ENCODE results near the gene CACNA1S.

Gene CACNA1S

GRCh38 chr1:201034671-201035070 lies 77.6 kb downstream of the CACNA1S start:
- Histone ChIP-seq H3K27me3 (replicated peaks; ENCODE audit: control insufficient read depth, insufficient read depth, low read length) (no peaks in the 10 kb centered on the region), H3K36me3 (ENCODE audit: control insufficient read depth, insufficient read depth, low read length) (no peaks in the 10 kb centered on the region), H3K4me3 (replicated peaks; ENCODE audit: low read depth, low read length) (no peak overlapping the region)
- no peak for DNase-seq (ENCODE audit: extremely low read depth, insufficient read length)
- TF ChIP-seq, protein P1, sequence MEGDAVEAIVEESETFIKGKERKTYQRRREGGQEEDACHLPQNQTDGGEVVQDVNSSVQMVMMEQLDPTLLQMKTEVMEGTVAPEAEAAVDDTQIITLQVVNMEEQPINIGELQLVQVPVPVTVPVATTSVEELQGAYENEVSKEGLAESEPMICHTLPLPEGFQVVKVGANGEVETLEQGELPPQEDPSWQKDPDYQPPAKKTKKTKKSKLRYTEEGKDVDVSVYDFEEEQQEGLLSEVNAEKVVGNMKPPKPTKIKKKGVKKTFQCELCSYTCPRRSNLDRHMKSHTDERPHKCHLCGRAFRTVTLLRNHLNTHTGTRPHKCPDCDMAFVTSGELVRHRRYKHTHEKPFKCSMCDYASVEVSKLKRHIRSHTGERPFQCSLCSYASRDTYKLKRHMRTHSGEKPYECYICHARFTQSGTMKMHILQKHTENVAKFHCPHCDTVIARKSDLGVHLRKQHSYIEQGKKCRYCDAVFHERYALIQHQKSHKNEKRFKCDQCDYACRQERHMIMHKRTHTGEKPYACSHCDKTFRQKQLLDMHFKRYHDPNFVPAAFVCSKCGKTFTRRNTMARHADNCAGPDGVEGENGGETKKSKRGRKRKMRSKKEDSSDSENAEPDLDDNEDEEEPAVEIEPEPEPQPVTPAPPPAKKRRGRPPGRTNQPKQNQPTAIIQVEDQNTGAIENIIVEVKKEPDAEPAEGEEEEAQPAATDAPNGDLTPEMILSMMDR (IDR thresholded peaks at IDR 0.05; ENCODE audit: insufficient read depth, low read length, poor library complexity, severe bottlenecking), result no peak

DNA sequence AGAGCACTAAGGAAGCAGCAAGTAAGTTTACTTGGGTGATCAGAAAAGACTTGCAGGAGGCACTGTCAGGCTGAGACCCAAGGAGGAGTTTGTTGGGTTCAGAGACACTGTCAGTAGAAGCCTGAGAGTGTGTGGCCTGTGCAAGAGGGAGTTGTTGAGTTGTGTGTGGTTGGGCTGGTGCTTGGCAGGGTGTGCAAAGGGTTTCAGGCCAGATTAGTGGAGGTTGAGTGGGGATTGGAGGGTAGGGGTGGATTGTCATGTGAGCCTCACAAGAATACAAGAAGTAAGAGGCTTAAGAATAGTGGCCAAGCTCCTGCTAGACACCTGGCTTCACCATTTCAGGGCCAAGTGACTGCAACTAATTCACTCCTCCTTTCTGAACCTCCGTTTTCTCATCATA lies 79.8 kb downstream of the CACNA1S start:
- no peaks in the 10 kb centered on the region for H3K27me3 ChIP-seq (replicated peaks; ENCODE audit: control insufficient read depth, insufficient read depth, low read length)
- TF ChIP-seq, protein P1 (IDR thresholded peaks at IDR 0.05; ENCODE audit: insufficient read depth, low read length, poor library complexity, severe bottlenecking), result no peak
- H3K36me3 ChIP-seq (ENCODE audit: control insufficient read depth, insufficient read depth, low read length), result no peaks in the 10 kb centered on the region
- no peak overlapping the region for H3K4me3 ChIP-seq (replicated peaks; ENCODE audit: low read depth, low read length)
- no peak for DNase-seq (ENCODE audit: extremely low read depth, insufficient read length)

DNA sequence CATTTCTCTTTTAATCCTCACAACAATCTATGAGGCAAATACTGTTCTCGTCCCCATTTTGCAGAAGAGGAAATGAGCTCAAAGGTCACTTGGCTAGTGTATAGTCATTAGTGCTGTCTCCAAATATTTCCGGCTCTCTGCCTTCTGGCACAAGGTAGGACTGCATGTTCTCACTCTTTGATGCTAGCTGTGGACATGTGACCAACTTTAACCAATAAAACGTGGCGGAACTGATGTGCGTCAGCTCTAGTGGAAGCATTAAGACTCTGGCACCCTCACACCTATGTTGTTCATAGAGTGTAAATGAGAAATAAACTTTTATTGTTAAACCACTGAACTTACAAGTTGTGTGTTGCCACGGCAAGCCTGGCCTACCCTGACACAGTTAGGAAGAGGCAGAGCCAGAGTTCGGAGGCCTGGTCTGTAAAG lies 83.8 kb downstream of the CACNA1S start:
- TF ChIP-seq, protein P1 (IDR thresholded peaks at IDR 0.05; ENCODE audit: insufficient read depth, low read length, poor library complexity, severe bottlenecking), result no peak
- Histone ChIP-seq H3K36me3 (ENCODE audit: control insufficient read depth, insufficient read depth, low read length) (no peaks in the 10 kb centered on the region), H3K4me3 (replicated peaks; ENCODE audit: low read depth, low read length) (no peak overlapping the region), H3K27me3 (replicated peaks; ENCODE audit: control insufficient read depth, insufficient read depth, low read length) (no peaks in the 10 kb centered on the region)
- DNase-seq (ENCODE audit: extremely low read depth, insufficient read length), result no peak

DNA sequence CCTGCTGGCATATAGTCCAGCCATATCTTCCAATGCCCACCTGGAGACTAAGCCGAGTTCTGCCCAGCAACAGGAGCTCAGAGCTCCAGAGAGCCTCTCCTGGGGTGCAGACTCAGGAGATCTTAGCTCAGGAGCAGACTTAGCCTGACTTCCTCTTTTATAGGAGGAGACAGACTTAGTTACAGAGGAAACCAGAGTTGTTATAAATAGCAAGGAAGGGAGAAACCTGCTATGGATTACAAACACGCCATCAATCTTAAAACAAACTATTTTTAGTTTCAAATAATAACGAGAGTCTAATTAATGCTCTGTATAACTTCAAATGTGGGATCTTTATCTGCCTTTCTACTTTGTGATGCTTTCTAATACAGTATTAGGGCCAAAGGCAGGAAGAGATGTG lies 85.4 kb downstream of the CACNA1S start:
- no peak for DNase-seq (ENCODE audit: extremely low read depth, insufficient read length)
- TF ChIP-seq, protein P1 (IDR thresholded peaks at IDR 0.05; ENCODE audit: insufficient read depth, low read length, poor library complexity, severe bottlenecking), result no peak
- Histone ChIP-seq H3K27me3 (replicated peaks; ENCODE audit: control insufficient read depth, insufficient read depth, low read length) (no peaks in the 10 kb centered on the region), H3K4me3 (replicated peaks; ENCODE audit: low read depth, low read length) (no peak overlapping the region), H3K36me3 (ENCODE audit: control insufficient read depth, insufficient read depth, low read length) (no peaks in the 10 kb centered on the region)

GRCh38 chr1:201026234-201026633 lies 86.0 kb downstream of the CACNA1S start:
- Histone ChIP-seq H3K27me3 (replicated peaks; ENCODE audit: control insufficient read depth, insufficient read depth, low read length) (no peaks in the 10 kb centered on the region), H3K4me3 (replicated peaks; ENCODE audit: low read depth, low read length) (peak overlapping the region; percentile 13; the same call in 1 of the 2 replicates), H3K36me3 (ENCODE audit: control insufficient read depth, insufficient read depth, low read length) (no peaks in the 10 kb centered on the region)
- DNase-seq (ENCODE audit: extremely low read depth, insufficient read length), result no peak
- TF ChIP-seq, protein P1 (IDR thresholded peaks at IDR 0.05; ENCODE audit: insufficient read depth, low read length, poor library complexity, severe bottlenecking), result no peak

- no peak overlapping the region for H3K4me3 ChIP-seq (replicated peaks; ENCODE audit: low read depth, low read length)
- no peaks in the 10 kb centered on the region for H3K36me3 ChIP-seq (ENCODE audit: control insufficient read depth, insufficient read depth, low read length)
- DNase-seq (ENCODE audit: extremely low read depth, insufficient read length), result peak; percentile 59
- H3K27me3 ChIP-seq (replicated peaks; ENCODE audit: control insufficient read depth, insufficient read depth, low read length), result no peaks in the 10 kb centered on the region
- TF ChIP-seq, protein P1 (IDR thresholded peaks at IDR 0.05; ENCODE audit: insufficient read depth, low read length, poor library complexity, severe bottlenecking), result peak; percentile 54
These were observed 86.6 kb downstream of the CACNA1S start for GRCh38 chr1:201025571-201026002.

All from GM06990 (cell line).